Measurements from ENCODE around the gene COQ9.

Gene COQ9

DNA sequence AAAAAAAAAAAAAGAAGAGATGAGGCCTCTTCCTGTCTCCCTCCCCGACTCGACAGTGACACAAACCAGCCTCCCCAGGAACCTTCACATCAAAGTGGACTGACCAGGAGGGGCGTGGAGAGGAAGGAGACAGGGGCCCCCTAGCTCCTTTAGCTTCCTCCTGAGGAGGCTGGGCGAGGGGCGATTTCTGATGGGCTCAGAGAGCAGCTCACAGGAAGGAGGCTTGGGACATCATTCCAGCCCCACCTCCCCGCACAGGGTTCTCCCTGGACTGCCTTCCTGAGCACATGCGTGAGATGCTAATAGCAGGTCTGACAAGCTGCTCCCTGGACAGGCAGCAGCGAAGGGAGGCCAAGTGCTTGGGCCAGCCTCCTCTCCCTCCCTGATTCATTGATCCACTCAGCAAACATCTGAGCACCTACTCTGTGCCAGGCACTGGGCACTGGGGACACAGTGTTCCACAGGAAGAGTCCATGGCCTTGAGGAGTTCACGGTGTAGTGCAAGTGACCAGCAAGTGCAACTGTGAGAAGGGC lies 53.4 kb downstream of the COQ9 start:
- Histone ChIP-seq H3K27ac (ENCODE audit: low read length) (no peak overlapping the region), H4K20me1 (ENCODE audit: insufficient read depth, low read length) (no peaks in the 10 kb centered on the region), H2AFZ (ENCODE audit: low read depth, low read length) (no peak overlapping the region), H3K27me3 (ENCODE audit: insufficient read depth, low read length, poor library complexity) (peaks cover 6% of the 10 kb centered on the region), H3K9ac (ENCODE audit: low read depth, low read length) (no peak overlapping the region), H3K79me2 (ENCODE audit: insufficient read depth, low read length) (no peaks in the 10 kb centered on the region), H3K4me1 (ENCODE audit: insufficient read depth, low read length) (0 out of 2 replicates have a peak, but pooled peaks cover 2% of the 10 kb centered on the region), H3K9me3 (ENCODE audit: insufficient read depth, low read length, severe bottlenecking) (no peaks in the 10 kb centered on the region), H3K4me2 (ENCODE audit: insufficient read depth, low read length) (no peak overlapping the region), H3K4me3 (ENCODE audit: low read depth in 1 of 2, low read length in 2 of 2) (no peak overlapping the region), H3K36me3 (ENCODE audit: insufficient read depth, low read length) (no peaks in the 10 kb centered on the region)
- TF ChIP-seq EZH2 (IDR thresholded peaks at IDR 0.05; ENCODE audit: borderline replicate concordance, low read depth, low read length, severe bottlenecking), result no peak
- TF ChIP-seq, protein P1, sequence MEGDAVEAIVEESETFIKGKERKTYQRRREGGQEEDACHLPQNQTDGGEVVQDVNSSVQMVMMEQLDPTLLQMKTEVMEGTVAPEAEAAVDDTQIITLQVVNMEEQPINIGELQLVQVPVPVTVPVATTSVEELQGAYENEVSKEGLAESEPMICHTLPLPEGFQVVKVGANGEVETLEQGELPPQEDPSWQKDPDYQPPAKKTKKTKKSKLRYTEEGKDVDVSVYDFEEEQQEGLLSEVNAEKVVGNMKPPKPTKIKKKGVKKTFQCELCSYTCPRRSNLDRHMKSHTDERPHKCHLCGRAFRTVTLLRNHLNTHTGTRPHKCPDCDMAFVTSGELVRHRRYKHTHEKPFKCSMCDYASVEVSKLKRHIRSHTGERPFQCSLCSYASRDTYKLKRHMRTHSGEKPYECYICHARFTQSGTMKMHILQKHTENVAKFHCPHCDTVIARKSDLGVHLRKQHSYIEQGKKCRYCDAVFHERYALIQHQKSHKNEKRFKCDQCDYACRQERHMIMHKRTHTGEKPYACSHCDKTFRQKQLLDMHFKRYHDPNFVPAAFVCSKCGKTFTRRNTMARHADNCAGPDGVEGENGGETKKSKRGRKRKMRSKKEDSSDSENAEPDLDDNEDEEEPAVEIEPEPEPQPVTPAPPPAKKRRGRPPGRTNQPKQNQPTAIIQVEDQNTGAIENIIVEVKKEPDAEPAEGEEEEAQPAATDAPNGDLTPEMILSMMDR (IDR thresholded peaks at IDR 0.05; ENCODE audit: borderline replicate concordance, extremely low read depth, low read length, poor library complexity, severe bottlenecking), result no peak
- peak; percentile 54 for DNase-seq
- ATAC-seq (ENCODE audit: insufficient read depth, low read depth), result peak; percentile 68

DNA sequence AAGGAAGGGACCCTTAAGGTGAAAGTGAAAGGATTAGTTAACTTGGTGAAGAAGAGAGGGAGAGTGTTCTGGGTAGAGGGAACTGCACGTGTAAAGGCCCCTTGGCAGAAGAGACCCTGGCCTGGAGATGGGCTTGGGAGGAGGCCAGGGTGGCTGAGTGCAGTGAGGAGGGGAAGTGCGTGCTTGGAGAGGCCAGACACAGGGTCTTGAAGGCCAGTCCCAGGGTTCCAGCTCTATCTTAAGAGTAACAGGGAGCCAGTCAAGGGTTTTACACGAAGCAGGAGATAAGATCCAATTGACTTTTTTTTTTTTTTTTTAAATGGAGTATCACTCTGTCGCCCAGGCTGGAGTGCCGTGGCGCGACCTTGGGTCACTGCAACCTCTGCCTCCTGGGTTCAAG lies 54.2 kb downstream of the COQ9 start:
- H4K20me1 ChIP-seq (ENCODE audit: insufficient read depth, low read length), result no peaks in the 10 kb centered on the region
- no peak overlapping the region for H3K4me2 ChIP-seq (ENCODE audit: insufficient read depth, low read length)
- H3K9ac ChIP-seq (ENCODE audit: low read depth, low read length), result no peak overlapping the region
- DNase-seq, result no peak
- H3K79me2 ChIP-seq (ENCODE audit: insufficient read depth, low read length), result no peaks in the 10 kb centered on the region
- H3K9me3 ChIP-seq (ENCODE audit: insufficient read depth, low read length, severe bottlenecking), result no peaks in the 10 kb centered on the region
- TF ChIP-seq EZH2 (IDR thresholded peaks at IDR 0.05; ENCODE audit: borderline replicate concordance, low read depth, low read length, severe bottlenecking), result no peak
- TF ChIP-seq, protein P1 (IDR thresholded peaks at IDR 0.05; ENCODE audit: borderline replicate concordance, extremely low read depth, low read length, poor library complexity, severe bottlenecking), result no peak
- no peak overlapping the region for H3K4me3 ChIP-seq (ENCODE audit: low read depth in 1 of 2, low read length in 2 of 2)
- no peak overlapping the region for H3K27ac ChIP-seq (ENCODE audit: low read length)
- H2AFZ ChIP-seq (ENCODE audit: low read depth, low read length), result no peak overlapping the region
- 0 out of 2 replicates have a peak, but pooled peaks cover 2% of the 10 kb centered on the region for H3K4me1 ChIP-seq (ENCODE audit: insufficient read depth, low read length)
- no peaks in the 10 kb centered on the region for H3K36me3 ChIP-seq (ENCODE audit: insufficient read depth, low read length)
- ATAC-seq (ENCODE audit: insufficient read depth, low read depth), result 0 out of 3 replicates have a peak, but pooled peaks have one; percentile 23
- peaks cover 10% of the 10 kb centered on the region for H3K27me3 ChIP-seq (ENCODE audit: insufficient read depth, low read length, poor library complexity)

DNA sequence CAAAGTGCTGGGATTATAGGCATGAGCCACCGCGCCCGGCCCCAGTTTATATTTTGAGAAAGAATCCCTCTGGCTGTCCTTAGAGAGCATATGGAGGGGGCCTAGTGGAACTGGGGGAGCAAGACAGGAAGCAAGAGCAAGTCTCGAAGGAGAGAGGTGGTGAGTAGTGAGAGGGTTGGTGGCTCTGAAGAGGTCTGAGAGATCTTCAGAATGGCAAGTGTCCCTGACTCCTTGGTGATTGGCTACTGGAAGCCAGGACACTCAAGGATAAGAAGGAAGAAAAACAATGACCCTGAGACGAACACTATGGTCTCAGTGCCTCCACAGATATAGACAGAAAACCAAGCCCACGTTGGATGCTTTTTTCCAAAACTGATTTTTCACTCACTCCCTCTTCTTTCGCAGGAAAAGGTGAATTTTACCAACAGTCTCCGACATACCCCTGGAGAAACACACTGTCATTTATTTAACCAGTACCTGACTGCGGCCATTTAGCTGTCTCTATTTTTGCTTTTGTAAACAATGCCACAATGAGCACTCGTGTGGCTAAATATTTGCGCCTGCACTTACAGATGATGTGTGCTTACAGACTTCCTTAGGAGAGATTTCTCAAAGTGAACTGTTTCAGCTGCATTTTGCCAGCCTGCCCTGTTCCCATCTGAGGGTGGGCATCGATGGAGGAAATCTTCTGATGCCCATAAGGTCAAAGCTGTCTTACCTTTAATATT lies 54.9 kb downstream of the COQ9 start:
- H3K27ac ChIP-seq (ENCODE audit: low read length), result no peak overlapping the region
- no peak overlapping the region for H3K4me3 ChIP-seq (ENCODE audit: low read depth in 1 of 2, low read length in 2 of 2)
- TF ChIP-seq, protein P1 (IDR thresholded peaks at IDR 0.05; ENCODE audit: borderline replicate concordance, extremely low read depth, low read length, poor library complexity, severe bottlenecking), result no peak
- no peak for TF ChIP-seq EZH2 (IDR thresholded peaks at IDR 0.05; ENCODE audit: borderline replicate concordance, low read depth, low read length, severe bottlenecking)
- no peak overlapping the region for H2AFZ ChIP-seq (ENCODE audit: low read depth, low read length)
- no peaks in the 10 kb centered on the region for H3K79me2 ChIP-seq (ENCODE audit: insufficient read depth, low read length)
- no peak overlapping the region for H3K4me2 ChIP-seq (ENCODE audit: insufficient read depth, low read length)
- no peak for DNase-seq
- no peak for ATAC-seq (ENCODE audit: insufficient read depth, low read depth)
- no peaks in the 10 kb centered on the region for H3K9me3 ChIP-seq (ENCODE audit: insufficient read depth, low read length, severe bottlenecking)
- H3K36me3 ChIP-seq (ENCODE audit: insufficient read depth, low read length), result no peaks in the 10 kb centered on the region
- H3K4me1 ChIP-seq (ENCODE audit: insufficient read depth, low read length), result 0 out of 2 replicates have a peak, but pooled peaks cover 2% of the 10 kb centered on the region
- peaks cover 10% of the 10 kb centered on the region for H3K27me3 ChIP-seq (ENCODE audit: insufficient read depth, low read length, poor library complexity)
- H3K9ac ChIP-seq (ENCODE audit: low read depth, low read length), result no peak overlapping the region
- no peaks in the 10 kb centered on the region for H4K20me1 ChIP-seq (ENCODE audit: insufficient read depth, low read length)

All from DND-41 (cell line).